Erythroblast (primary cell): ENCODE data around the gene PPP6R2.

Experiments
- GATA1 ChIP-seq: IDR thresholded peaks from 2 replicates; pipeline ENCODE4 v1.6.1; 2011; ENCODE audit warnings: low read depth, mild to moderate bottlenecking, control low read depth, low read length, moderate library complexity
- POLR2A ChIP-seq: IDR thresholded peaks from 2 replicates; pipeline ENCODE4 v1.6.1; 2011; ENCODE audit warnings: mild to moderate bottlenecking, low read length

- TF ChIP-seq POLR2A (no peak), GATA1 (no peak)
Observed at GRCh38 chr22:50456026-50456425, 112.9 kb downstream of the PPP6R2 start.
